HepG2 (cell line): ENCODE results near the gene FNDC4. TPM values are rescaled to one million over a fixed set of nuclear protein-coding genes. Genes with fewer than 3 reads are reported as not detected.
A peak's percentile ranks its signal among the peaks of the same experiment; 100 is the strongest.

ENCODE experiments used
- AGO2 ChIP-seq: fragments of 200-400 bp; formaldehyde crosslinking; optimal IDR thresholded peaks from 2 replicates; pipeline ENCODE3; 2017; ENCODE audit warnings: mild to moderate bottlenecking, low read depth, low read length, moderate library complexity
- ARID4A ChIP-seq: sonication (generic); formaldehyde crosslinking; IDR thresholded peaks from 2 replicates; pipeline ENCODE4 v1.5.0; 2020; ENCODE audit warnings: mild to moderate bottlenecking, missing genetic modification reagents, borderline replicate concordance
- CEBPB ChIP-seq: IDR thresholded peaks from 2 replicates; pipeline ENCODE4 v1.6.1; 2011; ENCODE audit warnings: low read depth, low read length, improper control_type of control experiment, borderline replicate concordance
- CHD4 ChIP-seq: fragments of 200-600 bp; sonication (generic); IDR thresholded peaks from 2 replicates; pipeline ENCODE4 v1.7.0; 2017; ENCODE audit warnings: mild to moderate bottlenecking, low read length, borderline replicate concordance
- ETV5 ChIP-seq: IDR thresholded peaks from 2 replicates; pipeline ENCODE4 v1.6.1; 2018; ENCODE audit warnings: missing biosample characterization, missing genetic modification reagents, inconsistent platforms, borderline replicate concordance
- FOXC1 ChIP-seq: sonication (generic); formaldehyde crosslinking; IDR thresholded peaks from 2 replicates; pipeline ENCODE4 v1.8.0; 2022; ENCODE audit warnings: mild to moderate bottlenecking, missing genetic modification reagents, borderline replicate concordance
- JUN ChIP-seq: sonication (generic); formaldehyde crosslinking; IDR thresholded peaks from 2 replicates; pipeline ENCODE4 v1.4.0; 2020; ENCODE audit warnings: mild to moderate bottlenecking, missing genetic modification reagents
- NBN ChIP-seq: fragments of 450-650 bp; conservative IDR thresholded peaks from 2 replicates; pipeline ENCODE4 v1.6.1; 2017
- NFAT5 ChIP-seq: sonication (generic); formaldehyde crosslinking; IDR thresholded peaks from 2 replicates; pipeline ENCODE4 v1.4.0; 2020; ENCODE audit warnings: missing genetic modification reagents
- PHF21A ChIP-seq: sonication (generic); formaldehyde crosslinking; IDR thresholded peaks from 2 replicates; pipeline ENCODE4 v1.5.0; 2020; ENCODE audit warnings: mild to moderate bottlenecking, missing genetic modification reagents
- POGZ ChIP-seq: sonication (generic); formaldehyde crosslinking; IDR thresholded peaks from 2 replicates; pipeline ENCODE4 v1.4.0; 2020; ENCODE audit warnings: mild to moderate bottlenecking, missing genetic modification reagents
- RBM39 ChIP-seq: fragments of 200-400 bp; formaldehyde crosslinking; IDR thresholded peaks from one replicate; pipeline ENCODE4 v1.6.1; 2018; ENCODE audit warnings: antibody characterized with exemption, mild to moderate bottlenecking, low read depth, low read length; ENCODE audit not compliant: poor library complexity, severe bottlenecking
- SMC3 ChIP-seq: IDR thresholded peaks from 2 replicates; pipeline ENCODE4 v1.6.1; 2011; ENCODE audit warnings: low read length, improper control_type of control experiment
- THAP11 ChIP-seq: IDR thresholded peaks from 2 replicates; pipeline ENCODE4 v1.6.1; 2016; ENCODE audit warnings: missing biosample characterization, missing genetic modification reagents
- ZMAT3 ChIP-seq: sonication (generic); formaldehyde crosslinking; conservative IDR thresholded peaks from 2 replicates; pipeline ENCODE4 v1.7.0; 2021; ENCODE audit warnings: missing genetic modification reagents
- ZNF225 ChIP-seq: sonication (generic); formaldehyde crosslinking; IDR thresholded peaks from 2 replicates; pipeline ENCODE4 v1.4.0; 2020; ENCODE audit warnings: mild to moderate bottlenecking, missing genetic modification reagents
- ZNF326 ChIP-seq: sonication (generic); formaldehyde crosslinking; IDR thresholded peaks from 2 replicates; pipeline ENCODE4 v1.4.0; 2020; ENCODE audit warnings: missing genetic modification reagents, borderline replicate concordance
- ZNF329 ChIP-seq: sonication (generic); formaldehyde crosslinking; IDR thresholded peaks from 2 replicates; pipeline ENCODE4 v1.9.0; 2021; ENCODE audit warnings: low read depth, mild to moderate bottlenecking, missing genetic modification reagents
- ZNF503 ChIP-seq: sonication (generic); formaldehyde crosslinking; IDR thresholded peaks from 2 replicates; pipeline ENCODE4 v1.4.0; 2020; ENCODE audit warnings: missing genetic modification reagents
- ZNF589 ChIP-seq: sonication (generic); formaldehyde crosslinking; conservative IDR thresholded peaks from 2 replicates; pipeline ENCODE4 v1.8.0; 2022; ENCODE audit warnings: mild to moderate bottlenecking, moderate library complexity, missing genetic modification reagents
- polyA plus RNA-seq, 8 experiments: library from polyadenylated mRNA; depleted of rRNA in 3 of 8; stranded (reverse) in 7 of 8; unstranded in 1 of 8; fragments of >200 nt; fragmentation: Illumina TruSeq in 4 of 8; extraction: Trizol in 4 of 8; gene quantifications; 2 replicates each; pipeline versions ENCODE4 v1.2.1 to v1.2.3, GENCODE V29; 2011 to 2016; ENCODE audit warnings: low read depth in 4 of 8, missing spikeins in 1 of 8, mixed read lengths in 1 of 8; ENCODE audit not compliant: insufficient read depth in 1 of 8
- total RNA-seq, 5 experiments: library from RNA; depleted of rRNA; stranded (reverse); fragments of >200 nt; fragmentation: Illumina TruSeq; extraction: Trizol; gene quantifications; 2 replicates each; pipeline ENCODE4 v1.2.3, GENCODE V29; 2016; ENCODE audit warnings: low read depth in 1 of 5

FNDC4 gene
- total and polyA plus RNA-seq, 2 of the 13 experiments (the other 11 are each of a cell fraction or from before 2014, with no cell fraction given): 9.0 to 17.4 TPM

GRCh38 chr2:27494944-27495554, at the start of gene FNDC4 (continued):
- TF ChIP-seq ZNF225 (CRISPR knock-in tag) (no peak; the same call in 1 of the 2 replicates), ZNF326 (CRISPR knock-in tag) (no peak), SMC3 (no peak), POGZ (CRISPR knock-in tag) (no peak), THAP11 (CRISPR knock-in tag) (no peak), JUN (CRISPR knock-in tag) (no peak), RBM39 (no peak), AGO2 (no peak), PHF21A (no peak), ZNF329 (CRISPR knock-in tag) (0 out of 2 replicates have a peak, but pooled peaks have one; percentile 6), CEBPB (no peak), FOXC1 (CRISPR knock-in tag) (no peak), ZNF589 (no peak), NFAT5 (CRISPR knock-in tag) (no peak), ZNF503 (CRISPR knock-in tag) (no peak), ZMAT3 (no peak), ETV5 (CRISPR knock-in tag) (no peak), ARID4A (CRISPR knock-in tag) (peak; percentile 35; the same call in 1 of the 2 replicates), CHD4 (no peak), NBN (no peak)
